NCI-H2227 treated with DMSO at 0.1 percent for 48 hours (cell line): ENCODE measurements around the gene CTF1.
A peak's percentile ranks its signal among the peaks of the same experiment; 100 is the strongest.
"Not testable (repeated sequence)": the region's sequence is repeated elsewhere in the genome, so short reads cannot be mapped to it uniquely, and the experiment has no call there.

Experiments
- DNase-seq: peaks from one replicate; lab custom pipeline; 2025; lab: John Stamatoyannopoulos, UW

Gene CTF1

GRCh38 chr16:30896261-30896888 lies at the start of gene CTF1:
TSS of gene CTF1 (plus strand) at chr16:30896614. CDS start at chr16:30896644, 30 bp downstream.
- DNase-seq = no peak

DNA sequence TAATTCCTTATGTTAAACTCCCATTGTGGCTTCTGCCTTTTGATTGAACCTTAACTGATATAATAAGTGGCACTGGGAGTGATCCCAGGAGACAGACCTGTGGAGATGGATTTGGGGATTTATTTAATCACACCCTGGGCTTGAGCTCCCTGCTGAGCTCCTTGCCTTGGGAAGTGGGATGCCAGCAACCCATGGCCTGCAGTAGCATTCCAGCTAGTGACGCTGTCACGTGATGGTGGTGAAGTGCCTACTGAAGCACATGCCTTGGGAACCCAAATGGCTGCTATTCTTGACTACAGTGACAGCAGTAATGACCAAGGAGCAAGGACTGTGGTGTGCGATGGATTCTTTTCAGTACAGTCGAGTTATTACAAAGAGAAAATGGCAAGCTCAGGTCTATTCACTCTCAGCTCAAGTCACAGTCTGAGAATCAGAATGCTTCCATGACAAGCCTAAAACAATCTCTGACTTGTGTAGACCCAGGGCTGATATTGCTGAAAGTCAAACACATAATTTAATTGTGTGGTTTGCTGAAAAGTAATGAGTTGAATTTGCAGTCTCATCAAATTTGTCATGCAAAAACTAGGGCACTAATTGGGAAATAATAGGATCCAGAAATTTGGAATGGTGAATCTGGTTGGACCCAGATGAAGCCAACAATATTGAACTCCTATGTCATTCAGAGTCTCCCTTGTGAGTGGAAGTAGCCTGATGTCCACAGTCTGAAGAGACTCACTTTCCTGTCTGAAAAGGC lies 49.6 kb upstream of the CTF1 start:
- DNase-seq = no peak

- no peak for DNase-seq
Observed at GRCh38 chr16:30850246-30850645, 46.2 kb upstream of the CTF1 start.

DNA sequence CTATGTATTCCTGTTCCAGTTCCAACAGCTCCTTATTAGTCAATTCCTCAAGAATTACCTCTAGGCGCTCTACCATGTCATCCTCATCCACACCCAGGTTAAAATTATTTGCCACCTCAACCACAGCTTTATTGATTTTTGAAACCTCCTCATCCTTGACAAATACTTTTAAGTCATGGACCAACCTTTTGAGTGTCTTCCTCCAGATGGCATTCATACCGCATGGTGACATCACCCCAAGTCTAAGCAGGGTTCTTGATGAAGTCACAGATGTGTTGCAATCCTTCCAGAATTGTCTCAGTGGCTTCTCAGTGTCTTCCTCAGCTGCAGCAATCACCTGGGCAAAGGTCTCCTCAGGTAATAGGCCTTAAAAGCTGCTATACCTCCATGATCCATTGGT lies 42.7 kb upstream of the CTF1 start:
- DNase-seq = no peak

- DNase-seq = no peak
Observed at GRCh38 chr16:30858111-30858495, 38.3 kb upstream of the CTF1 start.

DNA sequence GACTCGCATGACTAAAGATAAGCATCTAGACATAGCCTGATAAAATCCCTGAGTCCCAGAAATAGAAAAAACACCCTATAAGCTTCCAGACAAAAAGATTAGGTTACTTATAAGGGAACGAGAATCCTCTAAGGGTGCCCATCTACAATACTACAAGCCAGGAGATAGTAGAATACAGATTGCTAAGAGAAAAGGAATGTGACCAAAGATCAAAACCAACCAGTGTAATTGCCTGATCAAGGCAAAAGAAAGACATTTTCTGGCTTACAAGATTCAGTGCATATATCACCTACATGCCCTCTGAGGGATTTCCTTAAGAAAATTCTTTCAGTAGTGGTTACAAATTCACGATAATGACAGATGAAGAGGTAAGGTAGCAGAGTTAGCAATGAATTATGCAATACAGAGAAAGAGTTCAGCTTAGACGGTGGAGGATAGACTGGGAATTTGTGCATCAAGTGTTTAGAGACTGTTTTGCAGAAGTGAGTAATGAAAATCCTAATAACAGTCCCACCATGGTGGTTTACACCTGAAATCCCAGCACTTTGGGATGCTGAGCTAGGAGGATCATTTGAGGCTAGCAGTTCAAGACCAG lies 37.5 kb upstream of the CTF1 start:
- DNase-seq = no peak

GRCh38 chr16:30860729-30861128 lies 35.7 kb upstream of the CTF1 start:
- DNase-seq = not testable (repeated sequence)

DNA sequence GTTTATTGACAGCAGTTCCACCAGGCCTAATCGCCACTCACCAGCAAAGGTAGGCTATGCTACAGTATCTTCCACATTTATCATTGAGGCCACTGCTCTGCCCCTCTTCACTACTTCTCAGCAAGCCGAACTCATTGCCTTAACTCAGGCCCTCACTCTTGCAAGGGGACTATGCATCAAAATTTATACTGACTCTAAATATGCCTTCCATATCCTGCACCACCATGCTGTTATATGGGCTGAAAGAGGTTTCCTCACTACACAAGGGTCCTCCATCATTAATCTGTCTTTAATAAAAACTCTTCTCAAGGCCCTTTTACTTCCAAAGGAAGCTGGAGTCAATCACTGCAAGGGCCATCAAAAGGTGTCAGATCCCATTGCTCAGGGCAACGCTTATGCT lies 33.2 kb upstream of the CTF1 start:
- DNase-seq = not testable (repeated sequence)

DNA sequence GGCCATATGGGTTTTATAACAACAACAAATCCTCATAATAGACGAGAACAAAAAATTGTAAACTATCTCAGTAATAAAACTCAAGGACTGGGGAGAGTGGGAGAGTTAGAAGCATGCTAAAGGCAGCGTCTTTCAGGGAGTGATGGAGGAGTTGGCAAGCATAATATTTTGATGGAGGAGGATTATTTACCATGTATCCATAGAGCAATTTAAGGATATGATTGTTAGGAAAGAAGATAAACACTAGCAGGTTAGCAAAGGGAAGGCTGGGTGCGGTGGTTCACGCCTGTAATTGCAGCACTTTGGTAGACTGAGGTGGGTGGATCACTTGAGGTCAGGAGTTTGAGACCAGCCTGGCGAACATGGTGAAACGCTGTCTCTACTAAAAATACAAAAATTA lies 30.4 kb upstream of the CTF1 start:
- no peak for DNase-seq

DNA sequence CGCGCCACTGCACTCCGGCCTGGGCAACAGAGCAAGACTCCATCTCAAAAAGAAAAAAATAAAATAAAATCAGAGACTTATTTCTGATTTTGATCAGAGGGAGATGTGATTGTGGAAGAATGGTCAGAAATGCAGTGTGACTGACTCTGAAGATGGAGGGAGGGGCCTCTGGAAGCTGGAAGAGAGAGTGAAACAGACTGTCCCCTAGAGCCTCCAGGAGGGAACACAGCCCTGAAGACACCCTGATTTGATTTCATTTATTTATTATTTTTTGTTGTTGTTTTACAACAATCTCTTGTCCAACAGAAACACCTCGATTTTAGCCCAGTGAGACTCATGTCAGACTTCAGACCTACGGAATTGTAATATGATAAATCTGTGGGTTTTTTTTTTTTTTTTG lies 28.7 kb upstream of the CTF1 start:
- DNase-seq = no peak

DNA sequence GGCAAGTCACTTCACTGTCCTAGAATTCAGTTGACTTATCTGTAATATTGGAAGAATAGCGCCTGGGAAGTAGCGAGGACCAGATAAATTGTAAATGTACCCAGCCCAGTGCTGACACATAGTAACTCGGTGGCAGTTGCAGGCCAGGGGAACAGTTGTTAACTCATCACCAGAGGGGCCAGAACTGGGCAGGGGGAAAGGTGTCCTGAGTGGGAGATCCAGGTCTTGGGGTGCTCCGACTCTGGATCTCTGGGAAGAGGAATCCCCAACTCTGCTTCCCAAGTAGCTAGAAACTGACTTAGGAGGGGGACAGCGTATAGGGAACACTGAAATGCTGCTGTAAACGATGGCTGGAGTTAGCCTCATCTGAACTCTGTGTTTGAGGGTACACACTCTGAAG lies 25.5 kb upstream of the CTF1 start:
- no peak for DNase-seq

DNA sequence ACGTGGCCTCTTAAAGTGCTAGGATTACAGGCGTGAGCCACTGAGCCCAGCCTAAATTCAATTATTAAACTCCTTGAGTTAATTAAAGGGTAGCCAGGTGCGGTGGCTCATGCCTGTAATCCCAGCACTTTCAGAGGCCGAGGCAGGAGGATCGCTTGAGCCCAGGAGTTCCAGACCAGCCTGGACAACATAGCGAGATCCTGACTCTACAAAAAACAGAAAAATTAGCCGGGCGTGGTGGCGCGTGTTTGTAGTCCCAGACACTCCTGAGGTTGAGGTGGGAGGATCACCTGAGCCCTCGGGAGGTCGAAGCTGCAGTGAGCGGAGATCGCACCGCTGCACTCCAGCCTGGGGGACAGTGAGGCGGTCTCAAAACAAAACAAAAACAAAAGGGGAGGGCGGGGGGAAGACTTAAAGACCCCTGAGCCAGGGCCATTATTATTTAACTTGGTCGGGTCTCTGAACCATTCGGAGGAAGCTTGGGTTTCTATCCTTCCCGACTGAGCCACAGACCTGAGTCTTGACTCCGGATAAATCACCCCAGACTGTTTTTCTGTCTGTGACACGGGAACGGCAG lies 22.1 kb upstream of the CTF1 start:
- DNase-seq = no peak

DNA sequence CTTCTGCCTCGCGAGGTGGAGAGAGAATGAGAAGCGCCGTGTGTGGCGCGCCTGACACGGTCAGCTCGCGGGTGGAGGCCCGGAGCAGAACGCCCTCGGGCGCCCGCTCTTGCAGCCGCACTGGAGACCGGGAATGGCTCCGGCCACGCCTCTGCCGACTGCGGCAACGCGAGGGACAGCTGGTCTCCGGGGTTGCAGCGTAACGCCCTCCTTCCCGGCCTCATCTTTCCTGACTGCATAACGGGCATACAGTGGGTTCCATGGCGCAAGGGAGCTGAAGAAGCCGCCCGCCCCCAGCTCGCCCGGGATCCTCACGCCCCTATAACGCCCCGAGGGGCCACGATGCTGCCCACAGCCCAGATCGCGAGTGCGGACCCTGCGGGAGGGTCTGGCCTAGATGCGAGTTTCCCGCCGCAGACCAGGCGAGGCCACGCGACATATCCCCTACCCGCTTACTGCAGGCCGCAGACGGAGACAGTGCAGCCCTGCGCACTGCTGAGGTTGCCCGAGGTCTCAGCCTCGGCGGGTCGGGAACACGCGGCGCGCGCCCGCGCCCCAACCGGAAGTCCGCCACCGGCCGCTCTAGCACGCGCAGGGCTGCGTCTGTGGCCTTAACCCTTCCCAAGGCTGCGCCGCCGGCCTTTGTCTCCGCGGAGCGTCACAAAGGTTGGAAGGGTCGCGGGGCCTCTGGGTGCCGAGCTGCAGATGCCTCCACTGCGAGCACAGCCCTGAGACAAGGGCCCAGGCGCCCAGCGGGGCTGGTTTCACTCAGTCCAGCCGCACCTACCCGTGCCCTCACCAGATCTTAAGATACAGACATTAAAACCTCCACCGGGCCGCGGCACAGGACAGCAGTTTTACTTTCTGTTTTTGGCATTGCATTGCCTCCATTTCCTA lies 21.3 kb upstream of the CTF1 start:
- peak; percentile 88 for DNase-seq

DNA sequence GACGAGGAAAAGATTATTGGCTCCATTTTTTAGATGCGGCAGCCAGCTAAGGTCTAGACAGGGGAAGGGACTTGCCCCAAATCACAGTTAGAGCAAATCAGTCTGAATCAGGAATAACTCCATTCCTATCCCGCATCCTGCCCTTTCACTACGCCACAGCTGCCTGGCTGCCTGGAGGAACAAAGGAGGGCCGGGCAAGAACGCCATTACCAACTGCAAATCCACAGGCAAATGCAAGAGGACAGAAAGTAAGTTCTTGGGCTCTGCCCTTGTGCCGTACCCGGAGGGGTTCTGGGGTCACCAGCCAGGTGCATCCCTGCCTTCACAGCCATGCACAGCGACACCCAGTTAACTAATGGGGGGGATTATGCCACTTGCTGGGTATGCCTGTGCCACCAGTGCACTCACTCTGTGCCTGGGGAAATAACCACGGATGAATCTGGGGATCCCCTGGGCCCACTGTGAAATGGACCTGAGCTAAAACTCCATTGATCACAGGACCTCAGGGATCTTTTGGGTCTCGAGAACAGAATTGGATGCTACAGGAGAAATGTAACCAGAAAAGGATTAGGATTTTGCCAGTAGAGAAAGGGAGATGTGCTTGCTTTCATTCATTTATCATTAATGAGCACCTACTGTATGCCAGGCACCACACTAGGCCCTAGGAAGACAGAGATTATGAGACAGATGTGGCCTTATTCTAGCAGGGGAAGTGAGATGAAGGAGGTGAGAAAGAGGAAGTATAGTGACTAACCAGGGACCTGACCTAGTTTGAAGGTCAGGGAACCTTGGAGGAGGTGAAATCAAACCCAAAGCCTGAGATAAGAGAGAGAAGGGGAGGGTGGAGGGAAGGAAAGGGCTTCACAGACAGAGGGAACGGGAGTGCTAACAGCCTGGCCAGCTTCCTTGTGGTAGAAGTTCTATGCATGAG lies 20.3 kb upstream of the CTF1 start:
- DNase-seq = peak; percentile 74

GRCh38 chr16:30876867-30877266 lies 19.5 kb upstream of the CTF1 start:
- no peak for DNase-seq

GRCh38 chr16:30882429-30883310 lies 13.7 kb upstream of the CTF1 start:
- DNase-seq = no peak

DNA sequence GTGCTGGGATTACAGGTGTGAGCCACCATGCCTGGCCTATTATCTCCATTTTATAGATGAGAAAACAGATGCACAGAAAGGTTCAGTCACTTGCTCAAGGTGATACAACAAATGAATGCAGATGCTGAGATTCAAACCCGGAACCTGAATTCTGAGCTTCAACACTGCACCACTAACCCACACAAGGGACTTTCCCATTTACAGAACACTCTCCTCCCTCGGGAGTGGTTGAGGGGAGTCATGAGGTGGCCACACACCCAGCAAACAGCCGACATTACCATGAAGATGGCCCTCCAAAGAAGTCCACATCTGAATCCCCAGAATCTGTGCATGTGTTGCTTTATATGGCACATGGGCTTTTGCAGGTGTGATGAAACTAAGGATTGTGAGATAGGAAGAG lies 11.7 kb upstream of the CTF1 start:
- no peak for DNase-seq

DNA sequence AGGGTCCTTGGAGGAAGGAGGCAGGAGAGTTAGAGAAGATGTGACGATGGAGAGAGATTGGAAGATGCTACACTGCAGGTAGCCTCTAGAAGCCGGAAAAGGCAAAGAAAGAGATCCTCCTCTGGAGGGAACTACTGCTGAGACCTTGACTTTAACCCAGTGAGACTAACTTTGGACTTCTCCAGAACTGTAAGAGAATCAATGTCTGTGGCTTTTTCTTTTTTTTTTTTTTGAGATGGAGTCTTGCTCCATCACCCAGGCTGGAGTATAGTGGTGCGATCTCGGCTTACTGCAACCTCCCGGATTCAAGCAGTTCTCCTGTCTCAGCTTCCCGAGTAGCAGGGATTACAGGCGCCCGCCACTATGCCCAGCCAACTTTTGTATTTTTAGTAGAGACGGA lies 11.2 kb upstream of the CTF1 start:
- DNase-seq = no peak

GRCh38 chr16:30886145-30886544 lies 10.3 kb upstream of the CTF1 start:
- no peak for DNase-seq

GRCh38 chr16:30887927-30888326 lies 8.5 kb upstream of the CTF1 start:
- no peak for DNase-seq
